Transverse colon (tissue), 4 donors: ENCODE results near the gene LEP. TPM values are rescaled to one million over a fixed set of nuclear protein-coding genes. Genes with fewer than 3 reads are reported as not detected.

Source experiments
- DNase-seq: peaks from one replicate; pipeline ENCODE4 v3.0.0-alpha.2; 2019
- H3K27ac ChIP-seq, 4 donors: fragments of 200-600 bp; sonication (generic); 2 replicates each; pipeline ENCODE4 v1.5.1; 2016 to 2018; ENCODE audit warnings: inconsistent platforms in 4 of 4
- H3K27me3 ChIP-seq: fragments of 200-600 bp; sonication (generic); 2 replicates; pipeline ENCODE4 v1.5.1; 2017; ENCODE audit warnings: inconsistent platforms
- H3K36me3 ChIP-seq, 4 donors: fragments of 200-600 bp; sonication (generic); 2 replicates each; pipeline ENCODE4 v1.5.1; 2017 to 2019; ENCODE audit warnings: inconsistent platforms in 4 of 4
- H3K4me1 ChIP-seq, 4 donors: fragments of 200-600 bp; sonication (generic); 2 replicates each; pipeline ENCODE4 v1.5.1; 2017 to 2020; ENCODE audit warnings: inconsistent platforms in 4 of 4
- H3K4me3 ChIP-seq, 4 donors: fragments of 200-600 bp; sonication (generic); 1 replicate in 1 of 4; 2 replicates in 3 of 4; pipeline versions ENCODE4 v1.5.1 to v1.6.1; 2017 to 2019; ENCODE audit warnings: inconsistent platforms in 4 of 4
- H3K9me3 ChIP-seq, 2 donors: fragments of 200-600 bp; sonication (generic); 2 replicates each; pipeline ENCODE4 v1.5.1; 2017 to 2019; ENCODE audit warnings: inconsistent platforms in 2 of 2
- CTCF ChIP-seq, 5 experiments: fragments of 200-600 bp in 3 of 5; fragments of 450-650 bp in 2 of 5; sonication (generic) in 3 of 5; IDR thresholded peaks; 1 replicate in 2 of 5; 2 replicates in 3 of 5; pipeline ENCODE4 v1.5.1; 2016 to 2017; ENCODE audit warnings: antibody characterized with exemption in 5 of 5, inconsistent platforms in 3 of 5, mild to moderate bottlenecking in 2 of 5, moderate library complexity in 1 of 5
- EP300 ChIP-seq: sonication (generic); formaldehyde crosslinking; IDR thresholded peaks from one replicate; pipeline ENCODE4 v1.6.1; 2017; ENCODE audit warnings: antibody characterized with exemption, low read depth
- POLR2A ChIP-seq: fragments of 450-650 bp; IDR thresholded peaks from one replicate; pipeline ENCODE4 v1.6.1; 2016; ENCODE audit warnings: antibody characterized with exemption, mild to moderate bottlenecking, moderate library complexity
- POLR2AphosphoS5 ChIP-seq, 3 donors: sonication (generic); formaldehyde crosslinking; IDR thresholded peaks; one replicate each; pipeline ENCODE4 v1.6.1; 2016; ENCODE audit warnings: antibody characterized with exemption in 3 of 3
- WGBS, 2 donors: methylation state at CpG; one replicate each; pipeline ENCODE4 v1.1.5; 2018; ENCODE audit warnings: low coverage in 1 of 2; 5-methylcytosine and 5-hydroxymethylcytosine counted together
- in situ Hi-C, 4 donors: fragments of 200-750 bp; cut with MboI; loops; one replicate each; pipeline versions ENCODE4 v1.15.0 to v1.15.1; 2017; ENCODE audit warnings: low sequenced_read_pairs in 3 of 4, low pct_ligation_motif_present in 1 of 4, low pct_unique_long_range_greater_than_20kb in 1 of 4
- intact Hi-C: fragments of 100-400 bp; cut with DNase I; formaldehyde crosslinking; loops from one replicate; pipeline ENCODE4 v1.15.1; 2023; ENCODE audit warnings: low total_unique reads
- total RNA-seq, 4 donors: library from RNA; depleted of rRNA; stranded (reverse); fragments of >200 nt; gene quantifications; one replicate each; pipeline ENCODE4 v1.1.0, GENCODE V29; 2016

Gene LEP
- total RNA-seq, 4 donors from 2014 or later: 1.1 to 10.8 TPM; not detected in 2

GRCh38 chr7:128205068-128205467 is 36.0 kb upstream of the LEP start:
- DNase-seq: no peak
- in situ Hi-C loops: loop anchor here in 3 of 4 donors (5.0 to 10.0 kb wide), 4 partner anchors 70 to 493 kb away; no protein-coding TSS in a partner anchor
- Histone ChIP-seq H3K27ac (no peak overlapping the region), H3K27me3 (peaks cover 76% of the 10 kb centered on the region), H3K36me3 (no peaks in the 10 kb centered on the region), H3K4me1 (peaks cover 0 to 10% (median 9%) of the 10 kb centered on the region in 4 donors), H3K4me3 (no peak overlapping the region), H3K9me3 (no peaks in the 10 kb centered on the region)
- intact Hi-C loops: loop anchor here (5.0 kb wide), 2 partner anchors 68 to 498 kb away; no protein-coding TSS in a partner anchor
- no peak for TF ChIP-seq EP300
- no peak for TF ChIP-seq CTCF (IDR thresholded peaks at IDR 0.05)
- no peak for TF ChIP-seq POLR2A
- TF ChIP-seq POLR2AphosphoS5 (IDR thresholded peaks at IDR 0.05): no peak
- WGBS, 2 donors: 88 to 95% methylated on average over 3 to 4 of the region's 4 CpGs

DNA sequence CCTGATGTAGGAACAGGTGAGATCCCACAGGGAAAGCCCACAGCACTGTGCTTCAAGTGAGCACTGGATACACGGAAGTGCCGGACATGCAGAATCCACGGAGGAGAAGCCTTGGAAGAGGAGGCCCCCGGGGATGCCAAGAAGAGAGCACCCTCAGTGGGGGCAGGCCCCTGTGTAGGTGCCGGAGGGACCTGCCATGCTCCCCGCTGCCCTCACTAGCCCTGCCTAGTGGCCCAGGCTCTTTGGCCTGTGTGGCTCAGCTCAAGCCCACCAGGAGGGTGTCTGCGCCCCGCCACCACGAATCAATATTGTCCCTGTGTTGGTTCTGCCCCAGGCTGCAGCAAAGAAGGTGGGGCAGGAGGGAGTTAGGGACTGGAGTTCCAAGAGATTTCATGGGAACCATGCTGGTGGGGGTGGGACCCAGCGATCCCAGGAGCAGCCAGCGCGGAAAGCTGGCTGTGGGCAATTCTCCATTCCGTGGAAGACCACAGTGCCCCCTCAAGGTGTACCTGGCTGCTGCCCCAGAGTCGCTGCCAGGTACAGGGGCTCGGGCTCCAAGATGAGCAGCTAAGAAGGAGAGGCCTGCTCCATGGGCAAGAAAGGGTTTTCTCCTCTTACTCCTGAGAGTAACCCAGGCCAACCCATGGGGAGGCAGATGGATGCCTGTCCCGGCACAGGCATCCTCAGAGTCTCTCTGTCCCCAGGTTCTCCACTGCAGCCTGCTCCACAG is 34.9 kb upstream of the LEP start:
- DNase-seq: no peak
- Histone ChIP-seq H3K36me3 (no peaks in the 10 kb centered on the region), H3K4me1 (peaks cover 0 to 7% (median 7%) of the 10 kb centered on the region in 4 donors), H3K27me3 (peaks cover 76% of the 10 kb centered on the region), H3K27ac (no peak overlapping the region), H3K9me3 (no peaks in the 10 kb centered on the region), H3K4me3 (no peak overlapping the region)
- in situ Hi-C loops: loop anchor here in 3 of 4 donors (5.0 to 10.0 kb wide), 4 partner anchors 71 to 494 kb away; no protein-coding TSS in a partner anchor
- TF ChIP-seq EP300: no peak
- TF ChIP-seq POLR2A: no peak
- intact Hi-C loops: loop anchor here (5.0 kb wide), 2 partner anchors 69 to 499 kb away; no protein-coding TSS in a partner anchor
- 84% methylated on average over 16 of the region's 16 CpGs; no CpG with 5 or more reads in 1 of the 2 donors for whole genome bisulfite sequencing, 2 donors

GRCh38 chr7:128206747-128207500 is 34.2 kb upstream of the LEP start:
- in situ Hi-C loops: loop anchor here in 3 of 4 donors (5.0 to 10.0 kb wide), 4 partner anchors 72 to 495 kb away; no protein-coding TSS in a partner anchor
- no peaks in the 10 kb centered on the region for H3K9me3 ChIP-seq
- H3K36me3 ChIP-seq: no peaks in the 10 kb centered on the region
- 72 to 100% methylated on average over 1 to 7 of the region's 9 CpGs for WGBS, 2 donors
- no peak for DNase-seq
- intact Hi-C loops: loop anchor here (5.0 kb wide), 2 partner anchors 70 to 500 kb away; no protein-coding TSS in a partner anchor
- peaks cover 70% of the 10 kb centered on the region for H3K27me3 ChIP-seq
- no peak overlapping the region for H3K4me3 ChIP-seq
- H3K27ac ChIP-seq: no peak overlapping the region
- H3K4me1 ChIP-seq: peaks cover 0 to under 1% (median 0%) of the 10 kb centered on the region in 4 donors
- TF ChIP-seq POLR2A (no peak), POLR2AphosphoS5 (IDR thresholded peaks at IDR 0.05) (no peak), CTCF (IDR thresholded peaks at IDR 0.05) (no peak)

DNA sequence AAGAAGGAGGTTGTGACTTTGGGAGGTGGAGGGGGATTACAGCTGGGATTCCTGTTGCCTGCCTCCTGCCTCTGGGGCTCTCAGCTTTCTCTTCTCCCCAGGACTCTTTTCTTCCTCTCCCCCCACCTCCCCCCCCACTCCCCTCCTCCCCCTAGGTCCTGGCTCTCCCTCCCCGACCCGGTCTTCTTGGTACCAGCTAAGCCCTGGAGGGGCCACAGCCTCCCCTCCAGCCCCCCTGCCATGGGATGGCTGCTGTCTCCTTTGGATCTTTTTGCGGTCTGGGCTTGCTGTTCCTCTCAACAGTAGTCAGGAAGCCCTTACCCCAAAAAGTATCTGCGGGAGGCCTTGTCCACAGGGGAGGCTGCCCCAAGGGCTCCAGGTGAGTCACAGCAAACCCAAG is 33.5 kb upstream of the LEP start:
- in situ Hi-C loops (loop anchor here in 3 of 4 donors (5.0 to 10.0 kb wide), 4 partner anchors 73 to 495 kb away; no protein-coding TSS in a partner anchor), intact Hi-C loops (loop anchor here (5.0 kb wide), 2 partner anchors 70 to 500 kb away; no protein-coding TSS in a partner anchor)
- DNase-seq: no peak
- no peak overlapping the region for H3K27ac ChIP-seq
- H3K4me3 ChIP-seq: no peak overlapping the region
- no peaks in the 10 kb centered on the region for H3K4me1 ChIP-seq
- WGBS, 2 donors: 20 to 67% methylated on average over 1 to 4 of the region's 4 CpGs
- H3K27me3 ChIP-seq: peaks cover 63% of the 10 kb centered on the region
- no peaks in the 10 kb centered on the region for H3K9me3 ChIP-seq
- H3K36me3 ChIP-seq: no peaks in the 10 kb centered on the region
- no peak for TF ChIP-seq POLR2A
- no peak for TF ChIP-seq CTCF (IDR thresholded peaks at IDR 0.05)
- TF ChIP-seq POLR2AphosphoS5 (IDR thresholded peaks at IDR 0.05): no peak
- TF ChIP-seq EP300: no peak
